Amniotic stem cell (primary cell): ENCODE measurements around the gene SMKR1.
"Not testable (repeated sequence)": the region's sequence is repeated elsewhere in the genome, so short reads cannot be mapped to it uniquely, and the experiment has no call there.

ENCODE experiments used
- DNase-seq: peaks from one replicate; lab custom pipeline; 2025; lab: John Stamatoyannopoulos, UW

Gene SMKR1

GRCh38 chr7:129501760-129502707 lies at the start of gene SMKR1:
TSS of gene SMKR1 (plus strand) at chr7:129502531. CDS start at chr7:129502825, 294 bp downstream.
- DNase-seq: no peak

GRCh38 chr7:129452589-129453231 lies 49.6 kb upstream of the SMKR1 start:
- no peak for DNase-seq

GRCh38 chr7:129453510-129454248 lies 48.7 kb upstream of the SMKR1 start:
- no peak for DNase-seq

- DNase-seq: no peak
Measured at GRCh38 chr7:129454249-129454551, 48.1 kb upstream of the SMKR1 start.

GRCh38 chr7:129456421-129456820 lies 45.9 kb upstream of the SMKR1 start:
- DNase-seq: no peak

GRCh38 chr7:129457101-129457500 lies 45.2 kb upstream of the SMKR1 start:
- DNase-seq: no peak

GRCh38 chr7:129458171-129458570 lies 44.2 kb upstream of the SMKR1 start:
- DNase-seq: no peak

GRCh38 chr7:129461809-129462208 lies 40.5 kb upstream of the SMKR1 start:
- DNase-seq: no peak

GRCh38 chr7:129462420-129462819 lies 39.9 kb upstream of the SMKR1 start:
- no peak for DNase-seq

- no peak for DNase-seq
Measured at GRCh38 chr7:129464194-129464593, 38.1 kb upstream of the SMKR1 start.

- DNase-seq: no peak
Measured at GRCh38 chr7:129465080-129465479, 37.3 kb upstream of the SMKR1 start.

GRCh38 chr7:129466796-129467195 lies 35.5 kb upstream of the SMKR1 start:
- no peak for DNase-seq

- DNase-seq: peak; percentile 16
Measured at GRCh38 chr7:129468087-129468486, 34.2 kb upstream of the SMKR1 start.

GRCh38 chr7:129468547-129468946 lies 33.8 kb upstream of the SMKR1 start:
- no peak for DNase-seq

- DNase-seq: no peak
Measured at GRCh38 chr7:129469930-129470329, 32.4 kb upstream of the SMKR1 start.

- no peak for DNase-seq
Measured at GRCh38 chr7:129470411-129470810, 31.9 kb upstream of the SMKR1 start.

- no peak for DNase-seq
Measured at GRCh38 chr7:129471402-129471827, 30.9 kb upstream of the SMKR1 start.

- DNase-seq: not testable (repeated sequence)
Measured at GRCh38 chr7:129475931-129476330, 26.4 kb upstream of the SMKR1 start.

- not testable (repeated sequence) for DNase-seq
Measured at GRCh38 chr7:129476398-129476797, 25.9 kb upstream of the SMKR1 start.

- no peak for DNase-seq
Measured at GRCh38 chr7:129479831-129480230, 22.5 kb upstream of the SMKR1 start.

- no peak for DNase-seq
Measured at GRCh38 chr7:129480674-129481363, 21.5 kb upstream of the SMKR1 start.

- not testable (repeated sequence) for DNase-seq
Measured at GRCh38 chr7:129481376-129481775, 21.0 kb upstream of the SMKR1 start.
